Activated CD4-positive, alpha-beta T cell treated with anti-CD3 and anti-CD28 coated beads for 48 hours (primary cell): ENCODE measurements around the gene TFB2M.
"Not testable (repeated sequence)": the region's sequence is repeated elsewhere in the genome, so short reads cannot be mapped to it uniquely, and the experiment has no call there.

Experiments used
- DNase-seq: peaks from one replicate; pipeline ENCODE4 v3.0.0-alpha.2; 2020

TFB2M gene

GRCh38 chr1:246566128-246566812 is at the start of gene TFB2M, which contains the start of gene CNST:
Gene TFB2M (minus strand): TSS chr1:246566261. CDS start chr1:246566138, 123 bp downstream.
Gene CNST (plus strand): TSS chr1:246566456. CDS start chr1:246591563, 25,107 bp downstream.
- DNase-seq: peak; percentile 96

- DNase-seq: no peak
These were observed 47.2 kb upstream of the TFB2M start for GRCh38 chr1:246613096-246613758.

- DNase-seq: no peak
These were observed 43.6 kb upstream of the TFB2M start for GRCh38 chr1:246609632-246610031.

- DNase-seq: peak; percentile 51
These were observed 42.7 kb upstream of the TFB2M start for GRCh38 chr1:246608616-246609376.

- DNase-seq: no peak
These were observed 41.4 kb upstream of the TFB2M start for GRCh38 chr1:246607462-246607861.

- DNase-seq: not testable (repeated sequence)
These were observed 39.2 kb upstream of the TFB2M start for GRCh38 chr1:246605231-246605630.

GRCh38 chr1:246602194-246602593 is 36.1 kb upstream of the TFB2M start:
- peak; percentile 21 for DNase-seq

- no peak for DNase-seq
These were observed 34.5 kb upstream of the TFB2M start for GRCh38 chr1:246600579-246600978.

GRCh38 chr1:246599315-246599714 is 33.3 kb upstream of the TFB2M start:
- no peak for DNase-seq

- no peak for DNase-seq
These were observed 31.9 kb upstream of the TFB2M start for GRCh38 chr1:246597971-246598370.

GRCh38 chr1:246597340-246597739 is 31.3 kb upstream of the TFB2M start:
- DNase-seq: no peak

GRCh38 chr1:246595146-246595545 is 29.1 kb upstream of the TFB2M start:
- no peak for DNase-seq

GRCh38 chr1:246592695-246593094 is 26.6 kb upstream of the TFB2M start:
- no peak for DNase-seq

GRCh38 chr1:246591958-246592357 is 25.9 kb upstream of the TFB2M start:
- no peak for DNase-seq

GRCh38 chr1:246591504-246591903 is 25.4 kb upstream of the TFB2M start:
- DNase-seq: peak; percentile 37

GRCh38 chr1:246591047-246591446 is 25.0 kb upstream of the TFB2M start:
- DNase-seq: no peak

- DNase-seq: not testable (repeated sequence)
These were observed 23.9 kb upstream of the TFB2M start for GRCh38 chr1:246589919-246590318.

GRCh38 chr1:246588159-246588721 is 22.2 kb upstream of the TFB2M start:
- no peak for DNase-seq

GRCh38 chr1:246587606-246588005 is 21.5 kb upstream of the TFB2M start:
- no peak for DNase-seq

- no peak for DNase-seq
These were observed 21.0 kb upstream of the TFB2M start for GRCh38 chr1:246587032-246587431.

- no peak for DNase-seq
These were observed 17.6 kb upstream of the TFB2M start for GRCh38 chr1:246583448-246584185.

- no peak for DNase-seq
These were observed 17.0 kb upstream of the TFB2M start for GRCh38 chr1:246583056-246583440.
